ENCODE data around the gene ASPN.

The ASPN gene

GRCh38 chr9:92468206-92468605 lies 14.1 kb downstream of the ASPN start:
- no peak for DNase-seq (ENCODE audit: low read depth in 2 of 2)

GRCh38 chr9:92467511-92467910 lies 14.8 kb downstream of the ASPN start:
- no peak for DNase-seq (ENCODE audit: low read depth in 2 of 2)

- no peak for DNase-seq (ENCODE audit: low read depth in 2 of 2)
Measured at GRCh38 chr9:92467041-92467440, 15.3 kb downstream of the ASPN start.

- no peak for DNase-seq (ENCODE audit: low read depth in 2 of 2)
Measured at GRCh38 chr9:92463984-92464383, 18.3 kb downstream of the ASPN start.

- no peak for DNase-seq (ENCODE audit: low read depth in 2 of 2)
Measured at GRCh38 chr9:92463387-92463786, 18.9 kb downstream of the ASPN start.

GRCh38 chr9:92457576-92457975 lies 24.7 kb downstream of the ASPN start:
- no peak for DNase-seq (ENCODE audit: low read depth in 2 of 2)

GRCh38 chr9:92455217-92455616 lies 27.1 kb downstream of the ASPN start:
- DNase-seq (ENCODE audit: low read depth in 2 of 2): no peak

GRCh38 chr9:92446536-92446935 lies 35.8 kb downstream of the ASPN start:
- no peak for DNase-seq (ENCODE audit: low read depth in 2 of 2)

- no peak for DNase-seq (ENCODE audit: low read depth in 2 of 2)
Measured at GRCh38 chr9:92444841-92445240, 37.5 kb downstream of the ASPN start.

- DNase-seq (ENCODE audit: low read depth in 2 of 2): no peak
Measured at GRCh38 chr9:92440751-92441046, 41.6 kb downstream of the ASPN start.

- DNase-seq (ENCODE audit: low read depth in 2 of 2): no peak
Measured at GRCh38 chr9:92439921-92440750, 42.2 kb downstream of the ASPN start.

- no peak for DNase-seq (ENCODE audit: low read depth in 2 of 2)
Measured at GRCh38 chr9:92438900-92439526, 43.3 kb downstream of the ASPN start.

- DNase-seq (ENCODE audit: low read depth in 2 of 2): no peak
Measured at GRCh38 chr9:92435263-92435662, 47.0 kb downstream of the ASPN start.

- DNase-seq (ENCODE audit: low read depth in 2 of 2): no peak
Measured at GRCh38 chr9:92432972-92433548, 49.2 kb downstream of the ASPN start.

- no peak for DNase-seq (ENCODE audit: low read depth in 2 of 2)
Measured at GRCh38 chr9:92432350-92432749, 50.0 kb downstream of the ASPN start.

GRCh38 chr9:92429836-92430235 lies 52.5 kb downstream of the ASPN start:
- DNase-seq (ENCODE audit: low read depth in 2 of 2): no peak

GRCh38 chr9:92426501-92427145 lies 55.7 kb downstream of the ASPN start:
- DNase-seq (ENCODE audit: low read depth in 2 of 2): no peak

- no peak for DNase-seq (ENCODE audit: low read depth in 2 of 2)
Measured at GRCh38 chr9:92425474-92425873, 56.8 kb downstream of the ASPN start.

- no peak for DNase-seq (ENCODE audit: low read depth in 2 of 2)
Measured at GRCh38 chr9:92424340-92424739, 58.0 kb downstream of the ASPN start, which contains the start of gene OMD. TSS of gene OMD (minus strand) at chr9:92424471. CDS start at chr9:92417558, 6,913 bp downstream.

- no peak for DNase-seq (ENCODE audit: low read depth in 2 of 2)
Measured at GRCh38 chr9:92423612-92424011, 58.7 kb downstream of the ASPN start.

GRCh38 chr9:92422611-92423338 lies 59.5 kb downstream of the ASPN start:
- no peak for DNase-seq (ENCODE audit: low read depth in 2 of 2)

- DNase-seq (ENCODE audit: low read depth in 2 of 2): no peak
Measured at GRCh38 chr9:92414566-92414965, 67.7 kb downstream of the ASPN start.

All from stimulated activated CD8-positive, alpha-beta memory T cell treated with anti-CD3 and anti-CD28 coated beads, Interleukin-2, amount 100 ng/mL, for 48 hours (primary cell).